Breast epithelium (tissue), 3 donors: ENCODE results near the gene USP22.

Experiments used
- CTCF ChIP-seq, 3 donors: fragments of 450-650 bp; IDR thresholded peaks; one replicate each; pipeline ENCODE4 v1.5.1; 2016 to 2017; ENCODE audit warnings: antibody characterized with exemption in 3 of 3, mild to moderate bottlenecking in 3 of 3, moderate library complexity in 3 of 3
- POLR2A ChIP-seq: fragments of 450-650 bp; IDR thresholded peaks from one replicate; pipeline ENCODE4 v1.6.1; 2016; ENCODE audit warnings: antibody characterized with exemption, mild to moderate bottlenecking, moderate library complexity
- POLR2AphosphoS5 ChIP-seq, 3 donors: sonication (generic); formaldehyde crosslinking; IDR thresholded peaks; one replicate each; pipeline ENCODE4 v1.6.1; 2017; ENCODE audit warnings: antibody characterized with exemption in 3 of 3

GRCh38 chr17:21028192-21028591 lies 14.6 kb downstream of the USP22 start:
- TF ChIP-seq CTCF (IDR thresholded peaks at IDR 0.05) = no peak
- no peak for TF ChIP-seq POLR2A
- no peak for TF ChIP-seq POLR2AphosphoS5 (IDR thresholded peaks at IDR 0.05)
